Measurements from ENCODE around the gene ZNF750.

Gene ZNF750

GRCh38 chr17:82881900-82882714, 42.3 kb upstream of the ZNF750 start:
- H3K27ac ChIP-seq (ENCODE audit: low read depth, low read length), result no peak overlapping the region
- H3K23ac ChIP-seq (ENCODE audit: low read length), result no peak overlapping the region
- H3K79me1 ChIP-seq (ENCODE audit: low read length), result peaks cover 22% of the 10 kb centered on the region
- H3K4me2 ChIP-seq (ENCODE audit: low read length), result no peak overlapping the region
- H3K14ac ChIP-seq (ENCODE audit: low read length), result peak overlapping the region; percentile 71
- no peak overlapping the region for H2BK5ac ChIP-seq (ENCODE audit: low read depth, low read length, poor library complexity)
- H3K9me3 ChIP-seq (ENCODE audit: insufficient read depth, low read depth, low read length), result peaks cover 6% of the 10 kb centered on the region
- H3K18ac ChIP-seq (ENCODE audit: low read length), result peak overlapping the region; percentile 69
- H4K12ac ChIP-seq (ENCODE audit: low read depth, low read length), result no peak overlapping the region
- no peak overlapping the region for H2AFZ ChIP-seq (ENCODE audit: insufficient read depth, low read length, poor library complexity)
- H4K91ac ChIP-seq (ENCODE audit: low read depth, low read length), result peak overlapping the region; percentile 80
- WGBS (ENCODE audit: extremely low coverage, insufficient coverage, insufficient read length), result no CpG with 5 or more reads among the region's 17 CpGs
- DNase-seq, result peak in 1 of 2 donors; percentile 41
- H2AK5ac ChIP-seq (ENCODE audit: low read length), result peak overlapping the region; percentile 92
- H3K4me1 ChIP-seq (ENCODE audit: control insufficient read depth in 1 of 2, insufficient read depth in 2 of 2, low read length in 2 of 2), result peaks cover 35 to 40% of the 10 kb centered on the region in 2 experiments
- H3K4me3 ChIP-seq (ENCODE audit: low read depth, low read length), result no peak overlapping the region
- peak overlapping the region; percentile 82 for H2BK12ac ChIP-seq (ENCODE audit: low read length)
- H3K4ac ChIP-seq (ENCODE audit: low read depth, low read length), result peak overlapping the region; percentile 19
- peaks cover 0 to 5% of the 10 kb centered on the region in 2 experiments for H3K36me3 ChIP-seq (ENCODE audit: control insufficient read depth in 1 of 2, insufficient read depth in 2 of 2, low read length in 2 of 2)
- peaks cover 10% of the 10 kb centered on the region for H3K79me2 ChIP-seq (ENCODE audit: control insufficient read depth, insufficient read depth, low read length, poor library complexity)
- H3K27me3 ChIP-seq (ENCODE audit: insufficient read depth, low read length), result no peaks in the 10 kb centered on the region
- peak overlapping the region; percentile 82 for H2BK120ac ChIP-seq (ENCODE audit: insufficient read depth, low read length, poor library complexity)
- H4K8ac ChIP-seq (ENCODE audit: low read depth, low read length), result peak overlapping the region; percentile 56
- no peak overlapping the region for H3K9ac ChIP-seq (ENCODE audit: low read length)

GRCh38 chr17:82881324-82881823, 41.6 kb upstream of the ZNF750 start:
- Histone ChIP-seq H3K4me1 (ENCODE audit: control insufficient read depth in 1 of 2, insufficient read depth in 2 of 2, low read length in 2 of 2) (peaks cover 35 to 39% of the 10 kb centered on the region in 2 experiments), H3K23ac (ENCODE audit: low read length) (no peak overlapping the region), H2BK12ac (ENCODE audit: low read length) (peak overlapping the region; percentile 70), H2AFZ (ENCODE audit: insufficient read depth, low read length, poor library complexity) (peak overlapping the region; percentile 48), H3K79me2 (ENCODE audit: control insufficient read depth, insufficient read depth, low read length, poor library complexity) (peaks cover 10% of the 10 kb centered on the region), H3K14ac (ENCODE audit: low read length) (peak overlapping the region; percentile 82), H4K12ac (ENCODE audit: low read depth, low read length) (peak overlapping the region; percentile 40), H3K18ac (ENCODE audit: low read length) (peak overlapping the region; percentile 87), H4K8ac (ENCODE audit: low read depth, low read length) (peak overlapping the region; percentile 75), H3K79me1 (ENCODE audit: low read length) (peaks cover 22% of the 10 kb centered on the region), H3K4me2 (ENCODE audit: low read length) (no peak overlapping the region), H3K9me3 (ENCODE audit: insufficient read depth, low read depth, low read length) (peaks cover 6% of the 10 kb centered on the region), H3K27me3 (ENCODE audit: insufficient read depth, low read length) (no peaks in the 10 kb centered on the region), H3K4me3 (ENCODE audit: low read depth, low read length) (no peak overlapping the region), H3K4ac (ENCODE audit: low read depth, low read length) (peak overlapping the region; percentile 80), H3K36me3 (ENCODE audit: control insufficient read depth in 1 of 2, insufficient read depth in 2 of 2, low read length in 2 of 2) (peaks cover 0 to 5% of the 10 kb centered on the region in 2 experiments), H2BK120ac (ENCODE audit: insufficient read depth, low read length, poor library complexity) (peak overlapping the region; percentile 93), H2BK5ac (ENCODE audit: low read depth, low read length, poor library complexity) (peak overlapping the region; percentile 50), H3K27ac (ENCODE audit: low read depth, low read length) (peak overlapping the region; percentile 21), H2AK5ac (ENCODE audit: low read length) (peak overlapping the region; percentile 96), H3K9ac (ENCODE audit: low read length) (no peak overlapping the region), H4K91ac (ENCODE audit: low read depth, low read length) (peak overlapping the region; percentile 86)
- DNase-seq, result no peak
- no CpG with 5 or more reads among the region's 21 CpGs for WGBS (ENCODE audit: extremely low coverage, insufficient coverage, insufficient read length)

- Histone ChIP-seq H3K23ac (ENCODE audit: low read length) (no peak overlapping the region), H4K91ac (ENCODE audit: low read depth, low read length) (peak overlapping the region; percentile 50), H3K27me3 (ENCODE audit: insufficient read depth, low read length) (no peaks in the 10 kb centered on the region), H2AK5ac (ENCODE audit: low read length) (peak overlapping the region; percentile 3), H2AFZ (ENCODE audit: insufficient read depth, low read length, poor library complexity) (peak overlapping the region; percentile 37), H3K18ac (ENCODE audit: low read length) (peak overlapping the region; percentile 73), H3K9me3 (ENCODE audit: insufficient read depth, low read depth, low read length) (peaks cover 6% of the 10 kb centered on the region), H4K8ac (ENCODE audit: low read depth, low read length) (peak overlapping the region; percentile 75), H4K12ac (ENCODE audit: low read depth, low read length) (no peak overlapping the region), H3K4ac (ENCODE audit: low read depth, low read length) (no peak overlapping the region), H3K4me3 (ENCODE audit: low read depth, low read length) (no peak overlapping the region), H3K14ac (ENCODE audit: low read length) (peak overlapping the region; percentile 82), H3K79me1 (ENCODE audit: low read length) (peaks cover 22% of the 10 kb centered on the region), H2BK12ac (ENCODE audit: low read length) (no peak overlapping the region), H3K79me2 (ENCODE audit: control insufficient read depth, insufficient read depth, low read length, poor library complexity) (peaks cover 8% of the 10 kb centered on the region), H2BK120ac (ENCODE audit: insufficient read depth, low read length, poor library complexity) (peak overlapping the region; percentile 10), H3K9ac (ENCODE audit: low read length) (no peak overlapping the region), H3K4me2 (ENCODE audit: low read length) (no peak overlapping the region), H2BK5ac (ENCODE audit: low read depth, low read length, poor library complexity) (peak overlapping the region; percentile 50), H3K27ac (ENCODE audit: low read depth, low read length) (no peak overlapping the region), H3K4me1 (ENCODE audit: control insufficient read depth in 1 of 2, insufficient read depth in 2 of 2, low read length in 2 of 2) (peaks cover 33 to 38% of the 10 kb centered on the region in 2 experiments), H3K36me3 (ENCODE audit: control insufficient read depth in 1 of 2, insufficient read depth in 2 of 2, low read length in 2 of 2) (peaks cover 0 to 5% of the 10 kb centered on the region in 2 experiments)
- DNase-seq, result peak; percentile 48 to 64
- WGBS (ENCODE audit: extremely low coverage, insufficient coverage, insufficient read length), result no CpG with 5 or more reads among the region's 25 CpGs
Observed at GRCh38 chr17:82880620-82881323, 41.0 kb upstream of the ZNF750 start.

GRCh38 chr17:82879241-82879640, 39.4 kb upstream of the ZNF750 start:
- H2AFZ ChIP-seq (ENCODE audit: insufficient read depth, low read length, poor library complexity), result no peak overlapping the region
- H3K27me3 ChIP-seq (ENCODE audit: insufficient read depth, low read length), result no peaks in the 10 kb centered on the region
- no peak overlapping the region for H3K4me2 ChIP-seq (ENCODE audit: low read length)
- H3K36me3 ChIP-seq (ENCODE audit: control insufficient read depth in 1 of 2, insufficient read depth in 2 of 2, low read length in 2 of 2), result peaks cover 0 to 4% of the 10 kb centered on the region in 2 experiments
- no peak overlapping the region for H3K4me3 ChIP-seq (ENCODE audit: low read depth, low read length)
- H4K12ac ChIP-seq (ENCODE audit: low read depth, low read length), result no peak overlapping the region
- peaks cover 27% of the 10 kb centered on the region for H3K79me1 ChIP-seq (ENCODE audit: low read length)
- no peak overlapping the region for H4K8ac ChIP-seq (ENCODE audit: low read depth, low read length)
- no peak overlapping the region for H3K27ac ChIP-seq (ENCODE audit: low read depth, low read length)
- H3K14ac ChIP-seq (ENCODE audit: low read length), result no peak overlapping the region
- H3K4me1 ChIP-seq (ENCODE audit: control insufficient read depth in 1 of 2, insufficient read depth in 2 of 2, low read length in 2 of 2), result peaks cover 41 to 48% of the 10 kb centered on the region in 2 experiments
- H3K23ac ChIP-seq (ENCODE audit: low read length), result no peak overlapping the region
- H2BK5ac ChIP-seq (ENCODE audit: low read depth, low read length, poor library complexity), result no peak overlapping the region
- peak overlapping the region; percentile 19 for H2BK12ac ChIP-seq (ENCODE audit: low read length)
- H3K18ac ChIP-seq (ENCODE audit: low read length), result peak overlapping the region; percentile 21
- no peak overlapping the region for H2AK5ac ChIP-seq (ENCODE audit: low read length)
- H3K9ac ChIP-seq (ENCODE audit: low read length), result no peak overlapping the region
- H3K4ac ChIP-seq (ENCODE audit: low read depth, low read length), result no peak overlapping the region
- no CpG with 5 or more reads among the region's 15 CpGs for WGBS (ENCODE audit: extremely low coverage, insufficient coverage, insufficient read length)
- H3K9me3 ChIP-seq (ENCODE audit: insufficient read depth, low read depth, low read length), result peaks cover 6% of the 10 kb centered on the region
- peak overlapping the region; percentile 9 for H4K91ac ChIP-seq (ENCODE audit: low read depth, low read length)
- no peak for DNase-seq
- peak overlapping the region; percentile 8 for H2BK120ac ChIP-seq (ENCODE audit: insufficient read depth, low read length, poor library complexity)
- peaks cover 8% of the 10 kb centered on the region for H3K79me2 ChIP-seq (ENCODE audit: control insufficient read depth, insufficient read depth, low read length, poor library complexity)
